HCT116 (cell line): ENCODE results near the gene SEMA6A. TPM values are rescaled to one million over a fixed set of nuclear protein-coding genes. Genes with fewer than 3 reads are reported as not detected.

ENCODE experiments used
- ATAC-seq: fragments of 200-7000 bp; cut with Tn5 transposase; 2 replicates; pipeline ENCODE4 v1.9.1; 2020; ENCODE audit warnings: mild to moderate bottlenecking, moderate library complexity
- BruUV-seq: library from RNA; stranded (reverse); fragments of 400-500 nt; replicated peaks from 2 replicates; lab custom pipeline; 2021; lab: Mats Ljungman, UMichigan
- CTCF ChIA-PET: fragments of 300-600 bp; sonication (Branson Sonifier 250); formaldehyde crosslinking; loops from one replicate; lab custom pipeline; 2021; ENCODE audit warnings: antibody characterized with exemption; lab: Charles Lee
- POLR2A ChIA-PET: fragments of 300-600, 350-600 bp; sonication (Branson Sonifier 250); formaldehyde crosslinking; loops from one replicate; lab custom pipeline; 2021; ENCODE audit warnings: antibody characterized with exemption; lab: Charles Lee
- RAD21 ChIA-PET, 2 experiments: fragments of 300-600 bp; sonication (Branson Sonifier 250); formaldehyde crosslinking; loops; one replicate each; lab custom pipeline; 2023; ENCODE audit warnings: low total read pairs in 2 of 2; ENCODE audit not compliant: uncharacterized antibody in 2 of 2, unreplicated experiment in 2 of 2, low non-redundant PET in 1 of 2; lab: Charles Lee
- DNase-seq: peaks from one replicate; pipeline ENCODE4 v3.0.0-alpha.2; 2010; ENCODE audit warnings: low read depth, low spot score
- H2AFZ ChIP-seq: fragments of 200-600 bp; shearing (Covaris generic), sonication (generic); 2 replicates; pipeline ENCODE4 v1.6.1; 2017; ENCODE audit warnings: low read depth, mixed run types, mixed read lengths, antibody characterized with exemption, low read length; ENCODE audit not compliant: poor library complexity, severe bottlenecking
- H3K27ac ChIP-seq: 2 replicates; pipeline ENCODE4 v1.5.1; 2012; ENCODE audit warnings: low read depth, low read length
- H3K27me3 ChIP-seq: fragments of 200-600 bp; sonication (generic); 2 replicates; pipeline ENCODE4 v1.6.1; 2016; ENCODE audit warnings: mixed run types, low read length, mixed read lengths; ENCODE audit not compliant: insufficient read depth
- H3K36me3 ChIP-seq, 2 experiments: fragments of 200-500 bp in 1 of 2; fragments of 200-600 bp in 1 of 2; sonication (Bioruptor generic) in 1 of 2; sonication (generic) in 1 of 2; 2 replicates each; pipeline versions ENCODE4 v1.5.1 to v1.6.1; 2014 to 2016; ENCODE audit warnings: low read length in 2 of 2, inconsistent platforms in 1 of 2, mixed read lengths in 1 of 2, mixed run types in 1 of 2; ENCODE audit not compliant: insufficient read depth in 2 of 2, control insufficient read depth in 1 of 2
- H3K4me1 ChIP-seq, 2 experiments: fragments of 200-600 bp in 1 of 2; sonication (generic) in 1 of 2; 2 replicates each; pipeline versions ENCODE4 v1.5.1 to v1.6.1; 2012 to 2017; ENCODE audit warnings: low read length in 2 of 2, inconsistent platforms in 1 of 2, mild to moderate bottlenecking in 1 of 2, mixed read lengths in 1 of 2, mixed run types in 1 of 2, moderate library complexity in 1 of 2; ENCODE audit not compliant: insufficient read depth in 2 of 2, control insufficient read depth in 1 of 2
- H3K4me2 ChIP-seq: fragments of 200-600 bp; sonication (generic); 2 replicates; pipeline ENCODE4 v1.6.1; 2017; ENCODE audit warnings: mixed run types, low read length, mixed read lengths
- H3K4me3 ChIP-seq, 2 experiments: fragments of 200-600 bp in 1 of 2; sonication (generic) in 1 of 2; replicated peaks in 1 of 2; 2 replicates each; pipeline ENCODE4 v1.5.1; 2011 to 2016; ENCODE audit warnings: low read length in 2 of 2, control low read depth in 1 of 2, low read depth in 1 of 2, mild to moderate bottlenecking in 1 of 2, mixed read lengths in 1 of 2, mixed run types in 1 of 2
- H3K79me2 ChIP-seq: fragments of 200-600 bp; sonication (generic); 2 replicates; pipeline ENCODE4 v1.6.1; 2017; ENCODE audit warnings: mild to moderate bottlenecking, mixed run types, low read length, moderate library complexity, mixed read lengths; ENCODE audit not compliant: insufficient read depth
- H3K9ac ChIP-seq: fragments of 200-600 bp; sonication (generic); 2 replicates; pipeline ENCODE4 v1.6.1; 2016; ENCODE audit warnings: low read length, mixed read lengths
- H3K9me2 ChIP-seq: fragments of 200-600 bp; sonication (generic), shearing (Covaris generic); 2 replicates; pipeline ENCODE4 v1.6.1; 2017; ENCODE audit warnings: mixed run types, mild to moderate bottlenecking, moderate library complexity; ENCODE audit not compliant: insufficient read depth
- H3K9me3 ChIP-seq, 2 experiments: fragments of 200-500 bp in 1 of 2; fragments of 200-600 bp in 1 of 2; sonication (Bioruptor generic) in 1 of 2; sonication (generic) in 1 of 2; 2 replicates each; pipeline ENCODE4 v1.6.1; 2014 to 2017; ENCODE audit warnings: low read length in 2 of 2, mixed read lengths in 2 of 2, inconsistent platforms in 1 of 2, low read depth in 1 of 2, mild to moderate bottlenecking in 1 of 2, mixed run types in 1 of 2, moderate library complexity in 1 of 2; ENCODE audit not compliant: control insufficient read depth in 1 of 2, insufficient read depth in 1 of 2
- H4K20me1 ChIP-seq: fragments of 200-600 bp; sonication (generic), shearing (Covaris generic); 2 replicates; pipeline ENCODE4 v1.6.1; 2017; ENCODE audit warnings: mixed run types, mild to moderate bottlenecking, moderate library complexity; ENCODE audit not compliant: insufficient read depth
- CBX3 ChIP-seq: IDR thresholded peaks from 2 replicates; pipeline ENCODE4 v1.6.1; 2012; ENCODE audit warnings: low read depth
- CEBPB ChIP-seq: IDR thresholded peaks from 2 replicates; pipeline ENCODE4 v1.6.1; 2012; ENCODE audit warnings: low read depth
- EGR1 ChIP-seq: IDR thresholded peaks from 2 replicates; pipeline ENCODE4 v1.6.1; 2012; ENCODE audit warnings: low read depth
- ELF1 ChIP-seq: IDR thresholded peaks from 2 replicates; pipeline ENCODE4 v1.6.1; 2012; ENCODE audit warnings: low read depth, borderline replicate concordance
- EZH2 ChIP-seq: fragments of 200-600 bp; sonication (generic); IDR thresholded peaks from 2 replicates; pipeline ENCODE4 v1.6.1; 2017; ENCODE audit warnings: antibody characterized with exemption, mixed run types
- EZH2phosphoT487 ChIP-seq: fragments of 200-600 bp; IDR thresholded peaks from 2 replicates; pipeline ENCODE4 v1.6.1; 2018; ENCODE audit warnings: antibody characterized with exemption, borderline replicate concordance
- FOSL1 ChIP-seq: IDR thresholded peaks from 2 replicates; pipeline ENCODE4 v1.6.1; 2012; ENCODE audit warnings: low read depth
- JUND ChIP-seq: IDR thresholded peaks from 2 replicates; pipeline ENCODE4 v1.6.1; 2012
- POLR2A ChIP-seq: IDR thresholded peaks from 2 replicates; pipeline ENCODE4 v1.7.0; 2011; ENCODE audit warnings: borderline replicate concordance; ENCODE audit not compliant: insufficient read depth, insufficient read length; ENCODE audit errors: extremely low read depth
- POLR2AphosphoS5 ChIP-seq: IDR thresholded peaks from 2 replicates; pipeline ENCODE4 v1.6.1; 2011; ENCODE audit warnings: mild to moderate bottlenecking, low read depth, low read length, moderate library complexity
- RAD21 ChIP-seq: IDR thresholded peaks from 2 replicates; pipeline ENCODE4 v1.6.1; 2012; ENCODE audit warnings: low read depth, mild to moderate bottlenecking
- SIN3A ChIP-seq: IDR thresholded peaks from 2 replicates; pipeline ENCODE4 v1.6.1; 2012; ENCODE audit warnings: low read depth
- SRF ChIP-seq: IDR thresholded peaks from 2 replicates; pipeline ENCODE4 v1.6.1; 2012; ENCODE audit warnings: low read depth
- TCF7L2 ChIP-seq: IDR thresholded peaks from 2 replicates; pipeline ENCODE4 v1.7.0; 2011; ENCODE audit warnings: borderline replicate concordance, inconsistent platforms; ENCODE audit not compliant: insufficient read depth, insufficient read length; ENCODE audit errors: extremely low read depth
- ZBTB33 ChIP-seq: IDR thresholded peaks from 2 replicates; pipeline ENCODE4 v1.6.1; 2011; ENCODE audit warnings: mild to moderate bottlenecking, low read length, moderate library complexity; ENCODE audit not compliant: insufficient replicate concordance; ENCODE audit errors: extremely low read depth
- ZNF274 ChIP-seq: fragments of 200-500 bp; sonication (Bioruptor generic); IDR thresholded peaks from 2 replicates; pipeline ENCODE4 v1.6.1; 2014; ENCODE audit warnings: mild to moderate bottlenecking, low read depth, low read length, inconsistent platforms
- intact Hi-C: fragments of 100-400 bp; cut with micrococcal nuclease; formaldehyde crosslinking; loops from 2 replicates; pipeline ENCODE4 v1.10.0; 2022
- total RNA-seq: library from RNA; stranded (reverse); gene quantifications from one replicate; pipeline ENCODE4 v1.2.1, GENCODE V29; 2021; ENCODE audit not compliant: unreplicated experiment
- TF ChIP-seq, protein P1 (sequence below): IDR thresholded peaks from 2 replicates; pipeline ENCODE4 v1.6.1; 2012; ENCODE audit warnings: low read depth
- TF ChIP-seq, protein P2 (sequence below): IDR thresholded peaks from 2 replicates; pipeline ENCODE4 v1.6.1; 2012
- TF ChIP-seq, protein P3 (sequence below): IDR thresholded peaks from 2 replicates; pipeline ENCODE4 v1.6.1; 2012

Gene SEMA6A
- total RNA-seq, 1 experiment from 2014 or later = 6.7 TPM

DNA sequence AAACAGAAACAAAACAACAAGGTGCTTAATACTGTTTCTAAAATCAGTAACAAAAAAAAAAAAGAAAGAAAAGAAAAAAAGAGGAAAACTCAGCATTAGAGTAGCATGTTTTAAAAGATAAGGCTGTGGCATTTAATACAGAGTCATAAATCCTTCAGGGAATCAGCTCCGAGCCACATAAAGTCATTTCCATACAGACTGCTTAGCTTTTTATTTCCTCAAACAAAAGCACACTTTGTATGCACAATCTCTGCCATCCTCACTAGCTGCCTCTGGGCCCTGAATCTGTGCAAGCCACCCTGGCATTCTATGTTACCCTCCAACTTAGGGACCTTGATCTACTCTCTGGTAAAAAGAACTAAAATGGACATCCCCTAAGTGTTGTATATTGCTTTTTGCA, 87.6 kb downstream of the SEMA6A start:
- CTCF ChIA-PET = no interaction called here
- no TSS peak for BruUV-seq

More for the DNA sequence above, 87.6 kb downstream of the SEMA6A start:
- no peak overlapping the region for H3K27ac ChIP-seq
- no peak overlapping the region for H2AFZ ChIP-seq
- no peak overlapping the region for H3K4me3 ChIP-seq
- RAD21 ChIA-PET = no interaction called here
- no peak overlapping the region for H3K9ac ChIP-seq
- POLR2A ChIA-PET = no interaction called here
- no peaks in the 10 kb centered on the region for H4K20me1 ChIP-seq
- no peaks in the 10 kb centered on the region for H3K27me3 ChIP-seq
- H3K36me3 ChIP-seq = no peaks in the 10 kb centered on the region
- H3K9me2 ChIP-seq = no peaks in the 10 kb centered on the region
- H3K79me2 ChIP-seq = no peaks in the 10 kb centered on the region
- no peaks in the 10 kb centered on the region for H3K9me3 ChIP-seq
- intact Hi-C loops = no loop called here
- H3K4me1 ChIP-seq = no peaks in the 10 kb centered on the region
- H3K4me2 ChIP-seq = no peak overlapping the region
- ATAC-seq (no peak), DNase-seq (no peak)
- TF ChIP-seq CEBPB = no peak
- TF ChIP-seq POLR2A = no peak
- no peak for TF ChIP-seq FOSL1
- no peak for TF ChIP-seq SIN3A
- no peak for TF ChIP-seq TCF7L2
- TF ChIP-seq, protein P1, sequence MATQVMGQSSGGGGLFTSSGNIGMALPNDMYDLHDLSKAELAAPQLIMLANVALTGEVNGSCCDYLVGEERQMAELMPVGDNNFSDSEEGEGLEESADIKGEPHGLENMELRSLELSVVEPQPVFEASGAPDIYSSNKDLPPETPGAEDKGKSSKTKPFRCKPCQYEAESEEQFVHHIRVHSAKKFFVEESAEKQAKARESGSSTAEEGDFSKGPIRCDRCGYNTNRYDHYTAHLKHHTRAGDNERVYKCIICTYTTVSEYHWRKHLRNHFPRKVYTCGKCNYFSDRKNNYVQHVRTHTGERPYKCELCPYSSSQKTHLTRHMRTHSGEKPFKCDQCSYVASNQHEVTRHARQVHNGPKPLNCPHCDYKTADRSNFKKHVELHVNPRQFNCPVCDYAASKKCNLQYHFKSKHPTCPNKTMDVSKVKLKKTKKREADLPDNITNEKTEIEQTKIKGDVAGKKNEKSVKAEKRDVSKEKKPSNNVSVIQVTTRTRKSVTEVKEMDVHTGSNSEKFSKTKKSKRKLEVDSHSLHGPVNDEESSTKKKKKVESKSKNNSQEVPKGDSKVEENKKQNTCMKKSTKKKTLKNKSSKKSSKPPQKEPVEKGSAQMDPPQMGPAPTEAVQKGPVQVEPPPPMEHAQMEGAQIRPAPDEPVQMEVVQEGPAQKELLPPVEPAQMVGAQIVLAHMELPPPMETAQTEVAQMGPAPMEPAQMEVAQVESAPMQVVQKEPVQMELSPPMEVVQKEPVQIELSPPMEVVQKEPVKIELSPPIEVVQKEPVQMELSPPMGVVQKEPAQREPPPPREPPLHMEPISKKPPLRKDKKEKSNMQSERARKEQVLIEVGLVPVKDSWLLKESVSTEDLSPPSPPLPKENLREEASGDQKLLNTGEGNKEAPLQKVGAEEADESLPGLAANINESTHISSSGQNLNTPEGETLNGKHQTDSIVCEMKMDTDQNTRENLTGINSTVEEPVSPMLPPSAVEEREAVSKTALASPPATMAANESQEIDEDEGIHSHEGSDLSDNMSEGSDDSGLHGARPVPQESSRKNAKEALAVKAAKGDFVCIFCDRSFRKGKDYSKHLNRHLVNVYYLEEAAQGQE = no peak
- TF ChIP-seq EGR1 = no peak
- TF ChIP-seq EZH2phosphoT487 = no peak
- TF ChIP-seq ELF1 = no peak
- no peak for TF ChIP-seq JUND
- TF ChIP-seq, protein P2, sequence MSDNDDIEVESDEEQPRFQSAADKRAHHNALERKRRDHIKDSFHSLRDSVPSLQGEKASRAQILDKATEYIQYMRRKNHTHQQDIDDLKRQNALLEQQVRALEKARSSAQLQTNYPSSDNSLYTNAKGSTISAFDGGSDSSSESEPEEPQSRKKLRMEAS = no peak
- TF ChIP-seq POLR2AphosphoS5 = no peak
- TF ChIP-seq CBX3 = no peak
- TF ChIP-seq EZH2 = no peak
- no peak for TF ChIP-seq RAD21
- no peak for TF ChIP-seq ZNF274
- TF ChIP-seq SRF = no peak
- TF ChIP-seq ZBTB33 = no peak
- TF ChIP-seq, protein P3, sequence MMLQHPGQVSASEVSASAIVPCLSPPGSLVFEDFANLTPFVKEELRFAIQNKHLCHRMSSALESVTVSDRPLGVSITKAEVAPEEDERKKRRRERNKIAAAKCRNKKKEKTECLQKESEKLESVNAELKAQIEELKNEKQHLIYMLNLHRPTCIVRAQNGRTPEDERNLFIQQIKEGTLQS = no peak
